ENCODE data around the gene UGT1A6.

UGT1A6 gene

DNA sequence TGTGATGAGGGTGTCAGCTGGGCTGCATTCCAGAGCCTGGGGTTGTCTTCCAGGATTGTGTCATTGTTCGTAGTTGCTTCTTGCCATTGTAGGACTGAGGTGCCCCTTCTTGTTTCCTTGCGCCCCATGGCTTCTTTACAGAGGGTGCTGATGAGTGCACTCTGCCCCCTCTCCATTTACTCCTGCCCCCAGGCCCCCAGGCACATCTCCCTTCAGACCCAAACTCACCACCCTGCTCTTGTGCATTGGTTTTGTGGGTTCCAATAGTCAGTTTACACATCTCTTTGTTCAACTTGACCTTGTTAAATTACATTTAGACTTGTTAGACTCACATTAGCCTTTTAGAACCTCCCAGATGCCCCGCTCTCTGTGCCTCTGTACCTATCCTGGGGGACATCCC lies 128.5 kb downstream of the UGT1A6 start:
- DNase-seq (ENCODE audit: low read depth): no peak
- TF ChIP-seq CTCF (conservative IDR thresholded peaks at IDR 0.05; ENCODE audit: control insufficient read depth, insufficient read depth, low read depth, low read length): no peak
- no peak overlapping the region for H3K4me3 ChIP-seq (ENCODE audit: control insufficient read depth, low read depth, low read length)

GRCh38 chr2:233821709-233822100 lies 129.0 kb downstream of the UGT1A6 start:
- DNase-seq (ENCODE audit: low read depth): no peak

DNA sequence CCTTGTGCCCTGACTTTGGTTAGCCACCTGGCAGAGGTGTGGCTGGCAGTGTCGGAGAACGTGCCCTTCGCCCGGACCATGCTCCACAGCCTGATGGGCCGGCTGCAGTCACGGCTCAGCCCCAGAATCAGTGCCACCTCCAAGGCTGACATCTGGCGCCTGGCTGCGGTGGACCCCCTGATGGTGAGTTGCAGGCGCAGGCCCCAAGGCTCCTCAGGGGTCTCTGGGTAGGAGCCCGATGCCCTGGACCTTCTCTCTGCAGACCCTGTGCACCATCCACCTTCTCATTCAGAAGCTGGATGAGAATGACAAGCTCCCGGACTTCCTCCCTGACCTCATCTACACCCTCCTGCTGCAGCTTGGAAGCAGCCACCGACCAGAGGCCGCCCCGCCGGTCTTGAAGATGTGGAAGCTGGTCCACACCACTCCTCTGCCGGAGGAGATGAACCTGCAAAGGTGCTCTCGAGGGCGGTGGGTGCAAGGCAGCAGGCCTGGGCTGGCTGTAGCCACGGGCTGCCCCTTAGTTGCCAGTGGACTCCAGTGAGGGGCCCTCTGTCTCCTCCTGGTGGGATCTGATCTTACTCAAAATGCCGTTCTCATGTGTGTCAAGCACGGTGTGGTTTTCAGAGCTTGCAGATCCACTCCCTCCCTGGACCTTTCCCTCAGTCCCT lies 129.5 kb downstream of the UGT1A6 start:
- no peak overlapping the region for H3K4me3 ChIP-seq (ENCODE audit: control insufficient read depth, low read depth, low read length)
- TF ChIP-seq CTCF (conservative IDR thresholded peaks at IDR 0.05; ENCODE audit: control insufficient read depth, insufficient read depth, low read depth, low read length): no peak
- no peak for DNase-seq (ENCODE audit: low read depth)

More at GRCh38 chr2:233821709-233822100, 129.0 kb downstream of the UGT1A6 start:
- no peak for TF ChIP-seq CTCF (conservative IDR thresholded peaks at IDR 0.05; ENCODE audit: control insufficient read depth, insufficient read depth, low read depth, low read length)
- no peak overlapping the region for H3K4me3 ChIP-seq (ENCODE audit: control insufficient read depth, low read depth, low read length)
